ENCODE results near the gene TEAD2. TPM values are rescaled to one million over a fixed set of nuclear protein-coding genes. Genes with fewer than 3 reads are reported as not detected.

TEAD2 gene
- total RNA-seq, 2 experiments from 2014 or later: not detected

DNA sequence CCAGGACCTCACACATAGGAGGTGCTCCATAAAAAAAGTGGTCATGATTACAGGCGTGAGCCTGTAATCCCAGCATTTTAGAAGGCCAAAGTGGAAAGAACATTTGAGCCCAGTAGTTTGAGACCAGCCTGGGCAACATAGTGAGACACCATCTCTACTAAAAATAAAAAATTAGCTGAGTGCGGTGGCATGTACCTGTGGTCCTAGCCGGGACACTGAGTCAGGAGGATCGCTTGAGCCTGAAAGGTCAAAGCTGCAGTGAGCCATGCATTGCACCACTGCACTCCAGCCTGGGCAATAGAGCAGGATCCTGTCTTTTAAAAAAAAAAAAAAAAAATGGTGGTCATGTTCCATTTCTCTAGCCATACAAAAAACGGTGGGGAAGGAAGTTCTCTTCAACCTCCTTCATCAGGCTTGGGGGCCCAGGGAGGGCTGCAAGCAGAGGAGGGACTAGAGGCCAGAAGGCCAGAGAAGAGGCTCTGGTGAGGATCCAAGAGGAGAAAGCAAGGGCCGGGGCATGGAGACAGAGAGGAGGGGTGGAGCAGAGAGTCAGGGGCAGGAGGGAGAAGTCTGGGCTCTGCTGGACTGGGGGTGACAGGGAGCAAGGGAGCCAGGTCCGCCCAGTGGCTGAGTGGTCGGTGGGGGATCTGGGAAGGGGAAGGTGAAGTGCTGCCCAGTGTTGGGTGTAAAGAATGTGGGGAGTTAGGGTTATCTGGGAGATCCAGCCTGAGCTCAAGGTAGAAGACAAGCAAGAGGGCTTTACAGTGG lies 34.7 kb upstream of the TEAD2 start:
- no peak overlapping the region for H3K27ac Mint-ChIP-seq
- ATAC-seq (no peak), DNase-seq (no peak)
- peaks cover 18% of the 10 kb centered on the region for H3K4me1 Mint-ChIP-seq (ENCODE audit: low read depth)
- H3K4me3 Mint-ChIP-seq: no peak overlapping the region
- no peaks in the 10 kb centered on the region for H3K9me3 Mint-ChIP-seq (ENCODE audit: insufficient read depth)
- ChIA-PET CTCF (no interaction called here), POLR2A (no interaction called here)
- peaks cover 8% of the 10 kb centered on the region for H3K27me3 Mint-ChIP-seq (ENCODE audit: low read depth)
- no peaks in the 10 kb centered on the region for H3K36me3 Mint-ChIP-seq (ENCODE audit: low read depth)

DNA sequence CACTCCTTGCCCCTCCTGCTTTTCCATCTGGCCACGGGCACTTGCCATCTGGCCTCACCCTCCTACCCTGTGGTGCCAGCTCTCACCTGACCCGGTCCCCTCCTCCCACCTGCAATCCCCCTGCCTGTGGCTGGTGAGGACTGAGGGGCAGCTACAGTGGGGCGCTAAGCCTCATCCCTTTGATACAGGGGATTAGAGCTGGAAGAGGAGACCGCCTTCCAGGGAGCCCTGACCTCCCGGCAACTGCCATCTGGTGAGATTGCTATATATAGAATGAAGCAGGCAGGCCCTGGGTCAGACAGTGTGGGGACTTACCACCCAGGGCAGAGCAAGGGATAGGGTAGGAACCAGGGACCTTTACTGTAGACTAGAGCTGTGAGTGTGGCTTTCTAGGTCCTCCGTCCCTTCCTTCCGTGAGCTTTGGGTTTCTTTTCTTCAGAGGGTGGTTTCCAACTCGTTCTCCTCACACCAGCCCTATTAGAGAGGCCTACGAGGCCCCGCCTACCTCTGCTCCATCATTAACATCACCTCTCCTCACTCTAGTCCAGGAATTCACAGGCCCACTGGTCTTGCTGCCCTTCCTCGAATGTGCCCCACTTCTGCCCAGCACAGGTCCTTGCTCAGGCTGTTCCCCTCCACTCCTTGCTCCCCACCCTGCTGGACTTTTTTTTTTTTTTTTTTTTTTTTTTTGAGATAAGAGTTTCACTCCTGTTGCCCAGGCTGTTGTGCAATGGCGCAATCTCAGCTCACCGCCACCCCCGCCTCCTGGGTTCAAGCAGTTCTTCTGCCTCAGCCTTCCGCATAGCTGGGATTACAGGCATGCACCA lies 33.6 kb upstream of the TEAD2 start:
- no peaks in the 10 kb centered on the region for H3K36me3 Mint-ChIP-seq (ENCODE audit: low read depth)
- H3K9me3 Mint-ChIP-seq (ENCODE audit: insufficient read depth): no peaks in the 10 kb centered on the region
- H3K27ac Mint-ChIP-seq: no peak overlapping the region
- ATAC-seq (no peak), DNase-seq (no peak)
- peaks cover 8% of the 10 kb centered on the region for H3K27me3 Mint-ChIP-seq (ENCODE audit: low read depth)
- H3K4me1 Mint-ChIP-seq (ENCODE audit: low read depth): peaks cover 27% of the 10 kb centered on the region
- ChIA-PET CTCF (interaction anchor here (0.7 to 0.9 kb wide), 2 partner anchors 26 to 75 kb away, joined by 3 read pairs; no protein-coding TSS in a partner anchor), POLR2A (no interaction called here)
- H3K4me3 Mint-ChIP-seq: no peak overlapping the region

DNA sequence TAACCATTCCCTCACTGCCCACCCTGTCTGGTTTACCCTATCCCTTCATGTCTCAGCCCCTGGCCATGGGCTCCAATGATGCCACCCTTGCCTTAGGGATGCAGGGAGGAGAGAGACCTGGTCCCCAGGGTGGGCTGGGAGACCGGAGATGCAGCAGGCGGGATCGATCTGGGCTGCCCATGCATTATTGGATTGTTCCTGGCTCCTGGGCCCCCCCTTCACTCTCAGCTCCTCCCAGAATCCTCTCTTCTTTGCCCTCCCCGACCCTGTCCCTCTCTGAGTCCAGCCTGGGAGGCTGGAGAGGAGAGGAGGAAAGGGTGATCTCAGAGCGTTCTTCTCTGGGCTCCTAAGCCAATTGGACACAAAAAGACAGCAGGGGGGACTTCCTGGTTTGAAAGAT lies 31.7 kb upstream of the TEAD2 start:
- Mint-ChIP-seq H3K36me3 (ENCODE audit: low read depth) (no peaks in the 10 kb centered on the region), H3K9me3 (ENCODE audit: insufficient read depth) (no peaks in the 10 kb centered on the region), H3K4me3 (no peak overlapping the region), H3K27ac (no peak overlapping the region), H3K27me3 (ENCODE audit: low read depth) (peaks cover 8% of the 10 kb centered on the region), H3K4me1 (ENCODE audit: low read depth) (peaks cover 27% of the 10 kb centered on the region)
- ChIA-PET CTCF (interaction anchor here (1.0 to 1.3 kb wide), 2 partner anchors 16 to 82 kb away, joined by 3 to 4 read pairs; no protein-coding TSS in a partner anchor), POLR2A (no interaction called here)
- ATAC-seq: no peak
- no peak for DNase-seq

DNA sequence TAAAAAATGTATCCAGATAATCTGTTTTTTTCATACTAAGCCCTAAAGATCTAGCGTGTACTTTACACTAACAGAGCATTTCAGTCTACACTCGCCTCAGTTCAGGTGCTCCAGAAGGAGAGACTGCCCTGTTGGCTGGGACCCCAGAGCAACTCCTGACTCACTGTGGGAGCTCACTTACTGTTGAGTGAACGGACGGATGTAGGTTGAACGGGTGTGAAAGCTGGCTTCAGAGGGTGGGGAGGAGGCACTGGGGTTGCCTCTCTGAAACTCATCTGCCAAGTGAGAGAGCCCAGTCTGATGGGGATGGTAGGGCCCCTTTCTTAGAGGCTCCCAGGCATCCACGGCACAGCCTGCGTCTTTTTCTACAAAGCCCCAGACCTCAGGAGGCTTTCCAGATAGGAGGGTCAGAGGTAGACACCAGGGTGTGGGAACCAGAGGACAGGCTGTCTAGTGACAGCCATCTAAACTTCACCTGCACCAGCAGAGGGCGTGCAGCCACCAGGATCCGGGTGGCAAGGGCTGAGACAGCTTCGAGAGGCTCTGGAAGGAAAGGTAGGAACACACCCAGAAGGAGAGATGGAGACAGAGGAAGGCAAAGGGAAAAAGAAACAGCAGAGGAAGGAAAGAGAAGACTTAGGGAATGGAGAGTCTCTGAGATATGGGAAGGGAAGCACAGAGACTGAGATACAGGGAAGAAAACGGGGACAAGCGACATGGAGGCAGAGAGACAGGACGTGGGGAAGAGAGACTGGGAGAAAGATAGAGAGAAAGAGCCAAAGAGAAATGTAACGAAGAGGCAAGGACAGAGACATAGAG lies 29.6 kb upstream of the TEAD2 start:
- Mint-ChIP-seq H3K9me3 (ENCODE audit: insufficient read depth) (no peaks in the 10 kb centered on the region), H3K36me3 (ENCODE audit: low read depth) (no peaks in the 10 kb centered on the region), H3K27ac (peak overlapping the region; percentile 22), H3K4me1 (ENCODE audit: low read depth) (peaks cover 24% of the 10 kb centered on the region), H3K4me3 (no peak overlapping the region), H3K27me3 (ENCODE audit: low read depth) (peaks cover 4% of the 10 kb centered on the region)
- ATAC-seq (peak; percentile 96), DNase-seq (peak; percentile 86)
- POLR2A ChIA-PET: interaction anchor here (0.6 to 1.0 kb wide), 4 partner anchors 17 to 1863 kb away, joined by 3 to 5 read pairs (median 4); partner anchors contain the start of gene ALDH16A1
- CTCF ChIA-PET: interaction anchor here (0.7 to 3.4 kb wide), 39 partner anchors 8 to 294 kb away, joined by 3 to 52 read pairs (median 5); partner anchors contain the start of genes ALDH16A1, FLT3LG, GFY and PIH1D1

DNA sequence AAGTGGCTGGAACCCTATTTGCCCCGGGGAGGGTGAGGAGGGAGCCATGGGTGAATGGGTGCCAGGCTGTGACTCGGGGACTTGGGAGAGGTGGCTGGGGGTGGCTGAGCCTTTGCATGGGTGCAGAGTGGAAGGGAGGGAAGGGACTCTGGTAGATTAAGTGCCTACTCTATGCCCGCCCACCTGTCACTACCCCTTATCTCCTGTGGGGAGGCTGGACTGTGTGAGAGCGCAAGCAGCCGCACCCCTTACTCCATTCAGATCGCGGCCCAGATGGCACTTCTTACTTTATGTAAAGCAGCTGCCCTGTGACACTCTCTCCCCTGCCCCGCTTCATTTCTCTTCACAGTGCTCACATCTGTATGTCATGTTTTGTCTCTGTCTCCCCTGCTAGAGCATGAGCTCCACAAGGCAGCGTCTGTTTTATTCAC lies 28.7 kb upstream of the TEAD2 start:
- Mint-ChIP-seq H3K9me3 (ENCODE audit: insufficient read depth) (no peaks in the 10 kb centered on the region), H3K4me1 (ENCODE audit: low read depth) (peaks cover 24% of the 10 kb centered on the region), H3K36me3 (ENCODE audit: low read depth) (no peaks in the 10 kb centered on the region), H3K27ac (no peak overlapping the region), H3K27me3 (ENCODE audit: low read depth) (peaks cover 3% of the 10 kb centered on the region), H3K4me3 (no peak overlapping the region)
- ChIA-PET POLR2A (interaction anchor here (0.6 to 1.0 kb wide), 2 partner anchors 18 to 30 kb away, joined by 3 to 5 read pairs; no protein-coding TSS in a partner anchor), CTCF (interaction anchor here (0.7 to 3.4 kb wide), 39 partner anchors 8 to 293 kb away, joined by 3 to 52 read pairs (median 5); partner anchors contain the start of genes ALDH16A1, FLT3LG, GFY and PIH1D1)
- DNase-seq (no peak), ATAC-seq (no peak)

DNA sequence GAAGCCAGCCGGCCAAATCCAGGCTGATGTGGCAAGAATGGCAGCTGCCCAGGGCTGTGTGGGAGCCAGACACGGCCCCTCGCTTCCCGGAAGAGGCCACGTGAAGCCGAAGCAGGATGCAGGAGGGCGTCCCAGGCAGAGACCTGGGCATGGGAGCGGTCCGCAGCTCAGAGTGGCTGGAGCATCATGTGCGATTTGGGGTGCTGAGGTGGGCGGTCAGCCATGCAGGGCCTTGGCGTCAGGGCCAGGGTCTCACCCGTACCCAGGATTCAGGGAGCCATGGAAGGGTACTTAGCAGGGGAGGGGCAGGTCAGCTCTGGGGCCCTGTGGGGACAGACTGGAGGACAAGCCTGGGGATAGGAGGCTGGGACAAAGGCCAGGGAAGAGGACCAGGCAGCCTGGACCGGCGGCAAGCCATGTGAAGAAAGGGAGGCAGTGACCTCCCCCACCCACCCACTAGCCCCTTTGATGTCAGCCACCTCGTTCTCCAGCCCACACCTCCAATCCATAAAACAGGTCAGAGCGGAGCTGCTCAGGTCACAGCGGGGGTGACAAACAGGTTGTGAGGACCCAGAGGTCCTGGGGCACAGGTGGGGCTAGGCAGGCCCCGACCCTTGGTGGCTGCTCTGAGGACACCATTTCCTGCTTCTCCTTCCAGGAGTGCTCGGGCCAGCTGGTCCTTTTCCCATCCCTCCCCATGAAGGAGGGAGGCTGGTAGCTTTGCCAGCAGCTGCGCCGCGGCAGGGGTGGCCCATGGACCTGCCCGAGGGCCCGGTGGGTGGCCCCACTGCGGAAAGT lies 28.1 kb upstream of the TEAD2 start:
- ChIA-PET POLR2A (no interaction called here), CTCF (interaction anchor here (1.4 to 3.4 kb wide), 7 partner anchors 7 to 83 kb away, joined by 8 to 52 read pairs (median 15); partner anchors contain the start of genes FLT3LG and PTH2)
- H3K9me3 Mint-ChIP-seq (ENCODE audit: insufficient read depth): no peaks in the 10 kb centered on the region
- DNase-seq (no peak), ATAC-seq (no peak)
- peaks cover 2% of the 10 kb centered on the region for H3K27me3 Mint-ChIP-seq (ENCODE audit: low read depth)
- peaks cover 24% of the 10 kb centered on the region for H3K4me1 Mint-ChIP-seq (ENCODE audit: low read depth)
- no peaks in the 10 kb centered on the region for H3K36me3 Mint-ChIP-seq (ENCODE audit: low read depth)
- H3K4me3 Mint-ChIP-seq: no peak overlapping the region
- H3K27ac Mint-ChIP-seq: no peak overlapping the region

DNA sequence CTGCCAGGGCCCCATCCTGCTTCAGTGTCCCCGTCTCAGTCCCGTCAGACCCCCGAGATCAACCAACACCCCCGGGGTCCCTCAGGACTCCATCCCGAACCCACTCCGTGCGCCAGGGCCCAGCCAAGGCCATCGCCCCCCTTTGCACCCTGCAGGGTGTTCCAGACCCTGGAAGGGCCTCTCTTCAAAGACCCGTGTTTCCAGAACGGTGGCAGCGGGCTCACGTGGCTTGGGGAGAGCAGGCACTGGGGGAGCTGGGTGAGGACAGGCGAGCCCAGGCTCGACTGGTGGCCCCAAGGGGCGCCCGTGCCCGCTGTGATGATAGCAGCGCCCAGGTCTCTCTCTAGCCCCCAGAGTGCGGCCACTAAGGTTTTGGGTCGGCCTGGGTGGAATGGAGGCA lies 27.2 kb upstream of the TEAD2 start:
- ChIA-PET POLR2A (no interaction called here), CTCF (interaction anchor here (3.4 kb wide), 1 partner anchor 80 kb away, joined by 51 read pairs; no protein-coding TSS in a partner anchor)
- Mint-ChIP-seq H3K4me1 (ENCODE audit: low read depth) (peaks cover 24% of the 10 kb centered on the region), H3K36me3 (ENCODE audit: low read depth) (no peaks in the 10 kb centered on the region), H3K4me3 (no peak overlapping the region), H3K27me3 (ENCODE audit: low read depth) (peaks cover 2% of the 10 kb centered on the region), H3K9me3 (ENCODE audit: insufficient read depth) (no peaks in the 10 kb centered on the region), H3K27ac (no peak overlapping the region)
- no peak for ATAC-seq
- no peak for DNase-seq

DNA sequence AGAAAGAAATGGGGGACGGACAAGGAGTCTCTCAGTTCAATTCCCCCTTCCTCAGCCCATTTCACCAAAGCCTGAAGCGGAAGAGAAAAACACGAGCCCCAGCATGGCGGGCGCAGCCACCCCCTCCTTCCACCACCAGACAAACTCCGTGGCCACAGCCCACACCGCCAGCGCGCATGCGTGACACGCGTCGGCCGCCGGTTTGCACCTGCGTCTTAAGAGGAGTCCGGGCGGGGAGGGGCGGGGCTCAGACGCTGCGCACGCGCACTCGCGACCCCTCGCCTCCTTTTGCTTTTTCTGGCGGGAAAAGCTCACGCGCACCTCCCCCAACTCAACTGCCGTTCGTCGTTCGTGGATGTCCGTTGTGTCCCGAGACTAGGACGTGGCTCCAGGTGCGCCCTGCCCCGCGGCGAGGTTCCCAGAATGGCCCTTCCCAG lies 25.7 kb upstream of the TEAD2 start, which contains the start of gene KASH5:
TSS of gene KASH5 (plus strand) at position 314 of the 437 bp plus-strand sequence. CDS start 2,635 bp downstream, outside the sequence.
- no peaks in the 10 kb centered on the region for H3K9me3 Mint-ChIP-seq (ENCODE audit: insufficient read depth)
- H3K4me1 Mint-ChIP-seq (ENCODE audit: low read depth): peaks cover 24% of the 10 kb centered on the region
- ChIA-PET POLR2A (no interaction called here), CTCF (no interaction called here)
- peaks cover 5% of the 10 kb centered on the region for H3K27me3 Mint-ChIP-seq (ENCODE audit: low read depth)
- peak; percentile 31 for ATAC-seq
- DNase-seq: peak; percentile 80
- H3K36me3 Mint-ChIP-seq (ENCODE audit: low read depth): no peaks in the 10 kb centered on the region
- H3K4me3 Mint-ChIP-seq: no peak within 1 kb of the TSS
- peak within 1 kb of the TSS; percentile 72 for H3K27ac Mint-ChIP-seq

DNA sequence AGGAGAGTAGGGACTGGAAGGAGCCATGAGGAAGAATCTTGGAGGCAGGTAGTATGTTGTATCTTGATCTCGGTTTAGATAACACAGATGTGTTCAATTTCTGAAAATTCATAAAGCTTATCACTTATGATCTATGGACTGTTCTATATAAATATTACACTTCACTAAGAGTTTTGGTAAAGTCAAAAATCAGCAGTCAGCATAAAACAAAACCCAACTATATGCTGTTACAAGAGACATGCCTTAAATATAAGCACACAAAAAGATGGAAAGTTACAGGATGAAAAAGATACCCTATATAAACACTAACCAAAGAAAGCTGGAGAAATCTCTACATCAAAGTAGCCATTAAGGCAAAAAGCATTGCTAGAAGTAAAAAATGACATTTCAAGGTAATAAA lies 21.4 kb upstream of the TEAD2 start:
- peaks cover 9% of the 10 kb centered on the region for H3K9me3 Mint-ChIP-seq (ENCODE audit: insufficient read depth)
- H3K27me3 Mint-ChIP-seq (ENCODE audit: low read depth): peaks cover 5% of the 10 kb centered on the region
- ATAC-seq (no peak), DNase-seq (no peak)
- ChIA-PET CTCF (interaction anchor here (0.8 to 1.8 kb wide), 2 partner anchors 8 to 56 kb away, joined by 3 to 9 read pairs; no protein-coding TSS in a partner anchor), POLR2A (no interaction called here)
- H3K36me3 Mint-ChIP-seq (ENCODE audit: low read depth): no peaks in the 10 kb centered on the region
- peaks cover 5% of the 10 kb centered on the region for H3K4me1 Mint-ChIP-seq (ENCODE audit: low read depth)
- no peak overlapping the region for H3K27ac Mint-ChIP-seq
- no peak overlapping the region for H3K4me3 Mint-ChIP-seq

DNA sequence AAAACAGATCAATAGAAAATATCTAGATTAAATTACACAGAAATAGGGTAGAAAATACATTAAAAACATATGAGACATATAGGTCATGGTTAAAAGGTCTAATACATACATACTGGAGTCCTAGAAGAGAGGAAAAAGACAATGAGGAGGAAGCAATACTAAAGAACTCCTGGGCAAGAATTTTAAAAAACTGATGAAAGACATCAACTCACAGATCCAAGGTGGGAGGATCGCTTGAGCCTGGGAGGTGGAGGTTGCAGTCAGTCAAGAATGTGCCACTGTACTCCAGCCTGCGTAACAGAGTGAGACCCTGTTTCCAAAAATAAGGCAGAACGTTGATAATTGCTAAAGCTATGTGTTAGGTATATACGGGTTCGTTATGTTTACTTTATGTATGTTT lies 20.4 kb upstream of the TEAD2 start:
- Mint-ChIP-seq H3K27ac (no peak overlapping the region), H3K4me3 (no peak overlapping the region), H3K27me3 (ENCODE audit: low read depth) (peaks cover 5% of the 10 kb centered on the region), H3K36me3 (ENCODE audit: low read depth) (no peaks in the 10 kb centered on the region), H3K4me1 (ENCODE audit: low read depth) (peaks cover 2% of the 10 kb centered on the region), H3K9me3 (ENCODE audit: insufficient read depth) (peaks cover 9% of the 10 kb centered on the region)
- DNase-seq (no peak), ATAC-seq (no peak)
- ChIA-PET CTCF (interaction anchor here (1.8 kb wide), 1 partner anchor 9 kb away, joined by 9 read pairs; no protein-coding TSS in a partner anchor), POLR2A (no interaction called here)
